ENCODE measurements around the gene KCNN1. TPM values are rescaled to one million over a fixed set of nuclear protein-coding genes. Genes with fewer than 3 reads are reported as not detected.

KCNN1 gene
- total RNA-seq, 1 donor from 2014 or later: 1.5 TPM

DNA sequence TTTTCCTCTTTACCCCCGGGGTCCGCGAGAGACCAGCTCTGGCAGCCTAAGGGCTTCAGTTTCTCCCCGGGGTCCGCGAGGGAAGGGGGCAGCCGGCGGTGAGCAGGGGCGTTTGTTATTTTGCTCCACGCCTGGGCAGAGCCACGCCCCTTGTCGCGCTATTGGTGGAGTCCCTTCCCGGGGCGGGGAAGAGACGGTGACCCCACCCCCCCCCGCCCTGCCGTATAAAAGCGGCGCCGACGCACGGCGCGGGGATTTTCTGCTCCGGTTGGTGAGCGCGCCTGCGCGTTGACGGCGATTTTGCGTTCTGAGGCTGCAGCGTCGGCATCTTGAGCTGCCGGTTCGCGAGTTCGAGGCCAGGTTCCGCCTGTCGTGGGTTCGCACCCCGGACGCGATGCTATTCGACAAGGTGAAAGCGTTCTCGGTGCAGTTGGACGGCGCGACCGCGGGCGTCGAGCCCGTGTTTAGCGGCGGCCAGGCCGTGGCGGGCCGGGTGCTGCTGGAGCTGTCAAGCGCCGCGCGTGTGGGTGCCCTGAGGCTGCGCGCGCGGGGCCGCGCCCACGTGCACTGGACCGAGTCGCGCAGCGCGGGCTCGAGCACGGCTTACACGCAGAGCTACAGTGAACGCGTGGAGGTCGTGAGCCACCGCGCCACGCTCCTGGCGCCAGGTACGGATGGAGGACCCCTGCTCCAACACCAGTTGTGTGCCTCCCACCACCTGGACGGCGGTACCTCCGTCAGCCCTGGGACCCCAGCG, 41.2 kb downstream of the KCNN1 start, which contains the start of gene ARRDC2:
ARRDC2 (plus strand) TSS at position 254 of the 757 bp plus-strand sequence; CDS start at position 395, 141 bp downstream.
- H3K36me3 ChIP-seq (ENCODE audit: insufficient read depth, low read length): no peaks in the 10 kb centered on the region
- H3K36me3 Mint-ChIP-seq (ENCODE audit: low read depth, unreplicated experiment): peaks cover 2% of the 10 kb centered on the region
- H3K4me2 ChIP-seq (ENCODE audit: low read length): peak within 1 kb of the TSS; percentile 93
- peak within 1 kb of the TSS; percentile 92 for H3K4me3 Mint-ChIP-seq (ENCODE audit: unreplicated experiment)
- TF ChIP-seq EZH2 (IDR thresholded peaks at IDR 0.05; ENCODE audit: insufficient read depth, low read length) (no peak), CTCF (IDR thresholded peaks at IDR 0.05; ENCODE audit: insufficient read depth, low read depth, low read length) (no peak)
- H3K9ac ChIP-seq (ENCODE audit: low read length): peak within 1 kb of the TSS; percentile 50
- H2AFZ ChIP-seq (ENCODE audit: low read depth, low read length): peak within 1 kb of the TSS; percentile 78
- H3K4me1 ChIP-seq (ENCODE audit: insufficient read depth, low read length): peaks cover 22% of the 10 kb centered on the region
- FAIRE-seq: no peak
- no peak within 1 kb of the TSS for H3K27ac ChIP-seq (ENCODE audit: low read depth, low read length)
- no peaks in the 10 kb centered on the region for H3K9me3 Mint-ChIP-seq (ENCODE audit: unreplicated experiment)
- H3K27me3 ChIP-seq (ENCODE audit: insufficient read depth, low read length): no peaks in the 10 kb centered on the region
- H3K4me1 Mint-ChIP-seq (ENCODE audit: low read depth, unreplicated experiment): peaks cover 2% of the 10 kb centered on the region
- peaks cover 3% of the 10 kb centered on the region for H4K20me1 ChIP-seq (ENCODE audit: insufficient read depth, low read length)
- H3K79me2 ChIP-seq (ENCODE audit: insufficient read depth, low read length): no peaks in the 10 kb centered on the region
- no peaks in the 10 kb centered on the region for H3K9me3 ChIP-seq (ENCODE audit: insufficient read depth, low read depth, low read length)
- peak within 1 kb of the TSS; percentile 53 for H3K4me3 ChIP-seq (ENCODE audit: insufficient read depth, low read depth, low read length)
- peak within 1 kb of the TSS; percentile 75 for H3K27ac Mint-ChIP-seq (ENCODE audit: unreplicated experiment)
- peak; percentile 69 for DNase-seq (ENCODE audit: low read depth)
- H3K27me3 Mint-ChIP-seq (ENCODE audit: low read depth, unreplicated experiment): no peaks in the 10 kb centered on the region

DNA sequence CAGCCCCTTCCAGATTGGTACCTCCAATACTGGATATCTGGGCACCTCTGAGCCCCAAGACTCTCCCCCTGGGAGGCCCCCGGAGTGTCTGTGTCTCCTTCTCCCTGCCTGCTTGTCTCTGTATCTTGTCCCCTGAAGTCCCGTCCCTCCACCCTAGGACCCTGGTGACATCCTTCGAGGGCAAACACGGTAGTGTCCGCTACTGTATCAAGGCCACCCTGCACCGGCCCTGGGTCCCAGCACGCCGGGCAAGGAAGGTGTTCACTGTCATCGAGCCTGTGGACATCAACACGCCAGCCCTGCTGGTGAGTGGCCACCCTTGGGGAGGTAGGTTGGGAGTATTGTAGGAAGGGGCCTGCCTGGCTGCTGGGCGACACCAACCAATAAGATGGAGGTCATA, 41.9 kb downstream of the KCNN1 start:
- no peak overlapping the region for H2AFZ ChIP-seq (ENCODE audit: low read depth, low read length)

More for the DNA sequence above, 41.9 kb downstream of the KCNN1 start:
- Histone ChIP-seq H3K9ac (ENCODE audit: low read length) (no peak overlapping the region), H3K4me2 (ENCODE audit: low read length) (peak overlapping the region; percentile 93), H3K27ac (ENCODE audit: low read depth, low read length) (no peak overlapping the region), H3K4me1 (ENCODE audit: insufficient read depth, low read length) (peaks cover 22% of the 10 kb centered on the region), H3K79me2 (ENCODE audit: insufficient read depth, low read length) (no peaks in the 10 kb centered on the region), H3K9me3 (ENCODE audit: insufficient read depth, low read depth, low read length) (no peaks in the 10 kb centered on the region), H3K4me3 (ENCODE audit: insufficient read depth, low read depth, low read length) (no peak overlapping the region), H3K36me3 (ENCODE audit: insufficient read depth, low read length) (no peaks in the 10 kb centered on the region), H3K27me3 (ENCODE audit: insufficient read depth, low read length) (no peaks in the 10 kb centered on the region), H4K20me1 (ENCODE audit: insufficient read depth, low read length) (peaks cover 3% of the 10 kb centered on the region)
- Mint-ChIP-seq H3K9me3 (ENCODE audit: unreplicated experiment) (no peaks in the 10 kb centered on the region), H3K27me3 (ENCODE audit: low read depth, unreplicated experiment) (no peaks in the 10 kb centered on the region), H3K4me1 (ENCODE audit: low read depth, unreplicated experiment) (peaks cover 2% of the 10 kb centered on the region), H3K4me3 (ENCODE audit: unreplicated experiment) (peak overlapping the region; percentile 57), H3K36me3 (ENCODE audit: low read depth, unreplicated experiment) (peaks cover 2% of the 10 kb centered on the region), H3K27ac (ENCODE audit: unreplicated experiment) (no peak overlapping the region)
- TF ChIP-seq EZH2 (IDR thresholded peaks at IDR 0.05; ENCODE audit: insufficient read depth, low read length): no peak
- TF ChIP-seq CTCF (IDR thresholded peaks at IDR 0.05; ENCODE audit: insufficient read depth, low read depth, low read length): no peak
- no peak for DNase-seq (ENCODE audit: low read depth)
- FAIRE-seq: no peak
